Activated T-helper 1 cell treated with anti-CD3 and anti-CD28 coated beads, Interleukin-12 subunit alpha, Interleukin-12 subunit beta, Interleukin-2, Interleukin-4 antibody, amounts not matched to agents 30 ng/mL and 10 ng/mL and 1 ng/mL, durations not matched to agents 14 hours and 24 hours and 36 hours (primary cell): ENCODE data around the gene CREB5. TPM values are rescaled to one million over a fixed set of nuclear protein-coding genes. Genes with fewer than 3 reads are reported as not detected.

ENCODE experiments used
- DNase-seq: peaks from one replicate; pipeline ENCODE4 v3.0.0; 2021; ENCODE audit warnings: low spot score
- H3K27ac Mint-ChIP-seq: one replicate; pipeline ENCODE4 v1.8.0; 2021; ENCODE audit warnings: mild to moderate bottlenecking, mixed read lengths
- H3K27me3 Mint-ChIP-seq: one replicate; pipeline ENCODE4 v1.8.0; 2022; ENCODE audit warnings: mild to moderate bottlenecking, moderate library complexity, mixed read lengths; ENCODE audit not compliant: insufficient read depth
- H3K36me3 Mint-ChIP-seq: one replicate; pipeline ENCODE4 v1.8.0; 2021; ENCODE audit warnings: low read depth, mixed read lengths
- H3K4me1 Mint-ChIP-seq: one replicate; pipeline ENCODE4 v1.8.0; 2021; ENCODE audit warnings: low read depth, mixed read lengths
- H3K4me3 Mint-ChIP-seq: one replicate; pipeline ENCODE4 v1.8.0; 2021; ENCODE audit warnings: mild to moderate bottlenecking, moderate library complexity, mixed read lengths
- H3K9me3 Mint-ChIP-seq: one replicate; pipeline ENCODE4 v1.8.0; 2021; ENCODE audit warnings: mixed read lengths
- intact Hi-C: fragments of 100-400 bp; cut with micrococcal nuclease; formaldehyde crosslinking; loops from one replicate; pipeline ENCODE4 v1.15.1; 2024
- total RNA-seq: library from RNA; stranded (reverse); gene quantifications from 2 replicates; pipeline ENCODE4 v1.2.3, GENCODE V29; 2022

Gene CREB5
- total RNA-seq, 1 donor from 2014 or later, result not detected

- Mint-ChIP-seq H3K27ac (no peak overlapping the region), H3K9me3 (no peaks in the 10 kb centered on the region), H3K4me1 (no peaks in the 10 kb centered on the region), H3K4me3 (no peak overlapping the region), H3K36me3 (no peaks in the 10 kb centered on the region), H3K27me3 (no peaks in the 10 kb centered on the region)
- intact Hi-C loops, result no loop called here
- DNase-seq, result no peak
Observed at GRCh38 chr7:28714459-28715120, 302.3 kb downstream of the CREB5 start.

DNA sequence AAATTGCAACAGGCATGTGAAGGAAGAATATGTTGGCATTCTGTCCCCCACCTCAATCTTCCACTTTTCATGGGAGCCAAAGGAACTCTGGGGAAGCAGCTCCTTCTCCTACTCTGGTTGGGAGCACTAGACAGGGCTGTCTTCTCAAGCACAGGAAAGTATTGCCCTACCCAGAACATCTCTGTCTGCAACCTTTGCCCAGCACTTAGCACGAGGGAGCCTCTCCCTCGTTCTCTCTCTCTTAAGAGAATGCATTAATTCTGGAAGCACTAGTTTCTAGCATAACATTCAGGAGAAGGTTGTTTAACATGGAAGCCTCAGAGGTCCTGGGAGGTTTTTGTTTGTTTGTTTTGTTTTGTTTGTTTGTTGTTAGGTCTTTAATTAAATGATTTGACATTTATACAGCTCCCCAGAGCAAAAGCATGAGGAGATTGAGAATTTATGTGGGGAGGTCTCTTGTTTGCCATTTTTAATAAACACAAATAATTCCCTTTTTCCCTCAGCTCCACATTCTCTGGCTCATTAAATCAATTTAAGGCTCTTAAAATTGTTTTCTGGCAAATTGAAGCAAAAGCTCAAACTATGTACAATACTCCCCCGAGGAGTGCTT, 305.2 kb downstream of the CREB5 start:
- Mint-ChIP-seq H3K36me3 (no peaks in the 10 kb centered on the region), H3K4me3 (no peak overlapping the region), H3K27me3 (no peaks in the 10 kb centered on the region), H3K4me1 (no peaks in the 10 kb centered on the region), H3K9me3 (no peaks in the 10 kb centered on the region), H3K27ac (no peak overlapping the region)
- intact Hi-C loops, result no loop called here
- no peak for DNase-seq

DNA sequence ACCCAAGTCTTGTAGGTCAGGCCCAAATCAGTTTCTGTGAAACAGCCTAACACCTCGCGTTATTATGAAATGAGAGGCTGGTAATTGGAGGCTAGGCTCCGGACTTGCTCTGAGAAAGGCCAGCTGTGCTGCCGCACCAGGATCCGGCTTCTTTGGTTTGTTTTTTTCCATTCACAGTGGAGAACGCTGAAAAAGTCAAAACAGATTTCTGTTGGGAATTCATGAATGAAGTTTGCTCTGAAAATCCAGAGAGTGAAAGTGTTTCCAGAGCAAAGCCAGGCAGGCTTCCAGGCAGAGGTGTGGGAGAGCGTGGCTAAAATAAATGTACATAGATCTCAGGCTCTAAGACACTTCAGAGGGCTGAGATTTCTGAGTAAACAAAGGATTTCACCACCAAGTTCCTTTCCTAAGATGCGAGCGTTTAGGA, 305.8 kb downstream of the CREB5 start:
- Mint-ChIP-seq H3K4me3 (no peak overlapping the region), H3K36me3 (no peaks in the 10 kb centered on the region)
- intact Hi-C loops, result no loop called here

GRCh38 chr7:28718545-28718944, 306.2 kb downstream of the CREB5 start:
- no peak for DNase-seq
- intact Hi-C loops, result no loop called here
- Mint-ChIP-seq H3K4me3 (no peak overlapping the region), H3K4me1 (no peaks in the 10 kb centered on the region), H3K27me3 (no peaks in the 10 kb centered on the region), H3K27ac (no peak overlapping the region), H3K9me3 (no peaks in the 10 kb centered on the region), H3K36me3 (no peaks in the 10 kb centered on the region)

More for the DNA sequence above, 305.8 kb downstream of the CREB5 start:
- Mint-ChIP-seq H3K27me3 (no peaks in the 10 kb centered on the region), H3K27ac (no peak overlapping the region), H3K4me1 (no peaks in the 10 kb centered on the region), H3K9me3 (no peaks in the 10 kb centered on the region)
- no peak for DNase-seq

DNA sequence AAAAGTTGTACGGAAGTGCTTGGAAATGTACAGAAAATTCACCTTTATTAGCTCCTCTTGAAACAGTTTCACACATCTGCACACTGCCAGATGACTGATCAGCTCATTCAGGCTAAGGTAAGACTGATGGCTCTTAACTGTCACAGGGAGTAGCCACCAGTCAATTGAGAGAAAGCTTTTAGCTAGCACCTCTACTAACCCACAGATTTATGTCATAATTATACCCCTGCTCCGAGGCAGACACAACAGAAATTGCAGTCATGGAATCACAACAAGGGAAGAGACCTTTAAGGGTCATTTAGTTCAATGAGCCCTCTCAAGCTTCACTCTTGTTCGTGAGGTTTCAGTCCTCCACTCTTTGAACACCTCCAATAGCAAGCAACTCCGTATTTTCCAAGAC, 310.4 kb downstream of the CREB5 start:
- intact Hi-C loops, result no loop called here
- Mint-ChIP-seq H3K4me3 (no peak overlapping the region), H3K27me3 (peaks cover 2% of the 10 kb centered on the region), H3K36me3 (no peaks in the 10 kb centered on the region), H3K4me1 (no peaks in the 10 kb centered on the region), H3K27ac (no peak overlapping the region), H3K9me3 (no peaks in the 10 kb centered on the region)
- no peak for DNase-seq

DNA sequence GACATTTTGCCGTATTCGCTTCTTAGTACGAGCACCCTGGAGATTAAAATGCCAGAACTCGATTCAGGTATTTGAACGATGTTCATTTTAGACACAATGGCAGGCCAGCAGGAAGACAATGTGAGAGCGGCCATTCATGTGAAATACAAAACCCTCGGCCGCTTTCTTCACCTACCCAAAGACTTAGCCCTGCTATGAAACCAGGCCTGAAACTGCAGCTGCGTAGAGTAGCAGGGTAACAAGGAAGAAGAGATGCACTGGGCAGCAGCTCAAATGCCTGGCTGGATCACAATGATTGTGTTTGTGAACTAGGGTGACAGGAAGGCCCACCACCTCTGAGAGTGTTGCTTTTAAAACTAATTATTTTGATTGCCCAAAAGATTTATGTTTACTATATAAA, 311.0 kb downstream of the CREB5 start:
- H3K9me3 Mint-ChIP-seq, result no peaks in the 10 kb centered on the region
- intact Hi-C loops, result no loop called here
- H3K4me1 Mint-ChIP-seq, result no peaks in the 10 kb centered on the region
- no peak overlapping the region for H3K27ac Mint-ChIP-seq
- no peak overlapping the region for H3K4me3 Mint-ChIP-seq
- no peaks in the 10 kb centered on the region for H3K36me3 Mint-ChIP-seq
- DNase-seq, result no peak
- H3K27me3 Mint-ChIP-seq, result peaks cover 2% of the 10 kb centered on the region

GRCh38 chr7:28724563-28724962, 312.2 kb downstream of the CREB5 start:
- Mint-ChIP-seq H3K4me3 (no peak overlapping the region), H3K27me3 (peaks cover 2% of the 10 kb centered on the region), H3K4me1 (no peaks in the 10 kb centered on the region), H3K36me3 (no peaks in the 10 kb centered on the region), H3K27ac (no peak overlapping the region), H3K9me3 (no peaks in the 10 kb centered on the region)
- intact Hi-C loops, result no loop called here
- DNase-seq, result no peak

- no peaks in the 10 kb centered on the region for H3K4me1 Mint-ChIP-seq
- H3K36me3 Mint-ChIP-seq, result no peaks in the 10 kb centered on the region
- H3K27me3 Mint-ChIP-seq, result peaks cover 2% of the 10 kb centered on the region
- DNase-seq, result no peak
- no peak overlapping the region for H3K27ac Mint-ChIP-seq
- intact Hi-C loops, result no loop called here
- H3K9me3 Mint-ChIP-seq, result no peaks in the 10 kb centered on the region
- H3K4me3 Mint-ChIP-seq, result no peak overlapping the region
Observed at GRCh38 chr7:28725045-28725642, 312.8 kb downstream of the CREB5 start.

GRCh38 chr7:28725911-28726310, 313.6 kb downstream of the CREB5 start:
- intact Hi-C loops, result no loop called here
- no peak for DNase-seq

GRCh38 chr7:28726555-28726954, 314.2 kb downstream of the CREB5 start:
- H3K36me3 Mint-ChIP-seq, result no peaks in the 10 kb centered on the region
- H3K27me3 Mint-ChIP-seq, result peaks cover 2% of the 10 kb centered on the region
- H3K4me1 Mint-ChIP-seq, result no peaks in the 10 kb centered on the region
- no peak for DNase-seq
- no peaks in the 10 kb centered on the region for H3K9me3 Mint-ChIP-seq
- H3K4me3 Mint-ChIP-seq, result no peak overlapping the region
- intact Hi-C loops, result no loop called here
- H3K27ac Mint-ChIP-seq, result no peak overlapping the region

More at GRCh38 chr7:28725911-28726310, 313.6 kb downstream of the CREB5 start:
- Mint-ChIP-seq H3K4me3 (no peak overlapping the region), H3K4me1 (no peaks in the 10 kb centered on the region), H3K27me3 (peaks cover 2% of the 10 kb centered on the region), H3K36me3 (no peaks in the 10 kb centered on the region), H3K27ac (no peak overlapping the region), H3K9me3 (no peaks in the 10 kb centered on the region)

DNA sequence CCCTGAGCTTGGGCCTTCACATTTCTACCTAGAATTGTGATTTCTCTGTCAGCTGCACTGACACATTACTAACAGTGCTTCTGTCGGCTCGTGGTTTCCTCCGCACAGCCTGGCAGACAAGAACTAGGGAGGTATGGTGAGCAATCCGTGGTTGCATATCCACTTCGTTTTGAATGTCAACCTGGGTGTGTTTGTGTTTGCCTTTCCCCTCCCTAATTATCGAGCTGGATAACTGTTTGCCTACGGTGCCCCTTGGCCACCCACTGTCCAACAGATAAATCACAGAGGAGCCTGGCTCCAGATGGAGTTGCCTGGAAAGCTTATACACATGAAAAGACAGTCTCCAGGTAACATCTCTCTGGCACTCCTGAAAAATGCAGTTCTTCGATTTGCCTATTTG, 317.0 kb downstream of the CREB5 start:
- Mint-ChIP-seq H3K27ac (no peak overlapping the region), H3K36me3 (no peaks in the 10 kb centered on the region)

DNA sequence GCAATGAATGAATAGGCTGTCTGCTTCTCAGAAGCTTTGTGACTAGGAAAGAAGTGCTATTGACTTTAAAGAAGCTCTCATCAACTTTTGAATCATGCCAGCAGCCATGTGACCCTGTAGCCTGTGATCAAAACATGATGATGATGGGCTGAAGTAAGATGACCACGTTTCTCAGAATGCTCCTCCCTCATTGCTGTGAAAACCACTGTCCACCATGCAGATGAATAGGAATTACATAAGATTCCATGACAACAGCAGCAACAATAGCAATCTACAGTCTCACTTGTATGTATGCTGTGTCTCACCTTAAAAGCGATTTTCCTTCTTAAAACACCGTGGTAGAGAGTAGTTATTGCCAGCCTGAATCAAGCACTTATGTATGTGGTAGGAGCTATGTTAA, 317.4 kb downstream of the CREB5 start:
- no peaks in the 10 kb centered on the region for H3K36me3 Mint-ChIP-seq
- intact Hi-C loops, result no loop called here
- peaks cover 2% of the 10 kb centered on the region for H3K27me3 Mint-ChIP-seq
- H3K4me3 Mint-ChIP-seq, result no peak overlapping the region
- H3K27ac Mint-ChIP-seq, result no peak overlapping the region
- no peaks in the 10 kb centered on the region for H3K4me1 Mint-ChIP-seq
- no peak for DNase-seq
- H3K9me3 Mint-ChIP-seq, result no peaks in the 10 kb centered on the region

More for the DNA sequence above, 317.0 kb downstream of the CREB5 start:
- no peak for DNase-seq
- peaks cover 2% of the 10 kb centered on the region for H3K27me3 Mint-ChIP-seq
- no peaks in the 10 kb centered on the region for H3K9me3 Mint-ChIP-seq
- no peaks in the 10 kb centered on the region for H3K4me1 Mint-ChIP-seq
- intact Hi-C loops, result no loop called here
- no peak overlapping the region for H3K4me3 Mint-ChIP-seq

DNA sequence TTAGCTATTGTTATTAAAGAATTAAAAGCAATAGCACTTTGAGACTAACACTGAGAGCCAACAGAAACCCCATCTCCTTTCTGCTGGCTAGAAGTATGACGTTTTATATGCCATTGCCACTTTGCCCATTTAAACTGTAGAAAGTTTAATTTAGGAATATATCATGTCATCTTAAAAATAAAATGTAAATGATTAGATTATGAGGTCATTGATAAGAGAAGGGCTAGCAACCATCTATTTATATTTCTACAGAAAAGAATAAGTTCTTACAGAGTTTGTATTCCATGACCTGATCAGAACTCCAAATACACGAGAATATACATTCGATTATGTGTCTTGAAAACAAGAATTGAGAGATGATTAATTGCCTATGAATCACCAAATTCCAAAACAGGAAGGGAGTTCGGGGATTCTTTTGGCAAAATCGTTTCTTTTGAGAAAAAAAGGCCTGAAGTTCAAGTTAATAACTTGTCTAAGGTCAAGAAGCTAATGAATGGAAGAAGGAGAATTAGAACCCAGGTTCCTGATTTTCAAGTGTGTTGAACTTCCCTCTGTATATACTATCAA, 318.9 kb downstream of the CREB5 start:
- no peak overlapping the region for H3K27ac Mint-ChIP-seq
- H3K4me1 Mint-ChIP-seq, result no peaks in the 10 kb centered on the region
- peaks cover 2% of the 10 kb centered on the region for H3K27me3 Mint-ChIP-seq
- no peaks in the 10 kb centered on the region for H3K9me3 Mint-ChIP-seq
- no peak overlapping the region for H3K4me3 Mint-ChIP-seq
- no peaks in the 10 kb centered on the region for H3K36me3 Mint-ChIP-seq
- intact Hi-C loops, result no loop called here
- DNase-seq, result no peak
